Measurements from ENCODE around the gene TUG1.

The TUG1 gene

GRCh38 chr22:30947816-30948454 is 21.1 kb upstream of the TUG1 start:
- DNase-seq (ENCODE audit: low spot score), result peak; percentile 58

DNA sequence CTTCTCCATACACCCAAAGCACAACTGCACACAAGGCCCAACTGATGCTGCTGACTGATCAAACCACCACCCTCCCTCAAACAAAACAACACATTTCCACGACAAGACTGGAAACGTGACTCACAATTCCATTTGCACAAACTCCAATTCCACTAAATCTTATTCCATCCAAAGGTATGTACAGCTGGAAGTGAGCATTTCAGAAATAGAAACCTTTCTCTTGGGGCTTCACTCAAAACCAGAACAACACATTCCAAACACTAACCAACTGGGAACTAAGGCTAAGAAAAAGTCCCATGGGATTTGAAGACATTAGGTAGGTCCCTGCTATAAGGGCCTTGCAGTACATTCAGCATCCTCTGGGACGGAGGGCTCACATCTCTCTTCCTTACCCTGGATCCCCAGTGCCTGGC is 20.1 kb upstream of the TUG1 start:
- DNase-seq (ENCODE audit: low spot score), result no peak

GRCh38 chr22:30949934-30950660 is 19.0 kb upstream of the TUG1 start:
- no peak for DNase-seq (ENCODE audit: low spot score)

- DNase-seq (ENCODE audit: low spot score), result no peak
Measured at GRCh38 chr22:30953206-30953605, 15.9 kb upstream of the TUG1 start.

GRCh38 chr22:30955153-30955552 is 13.9 kb upstream of the TUG1 start:
- no peak for DNase-seq (ENCODE audit: low spot score)

DNA sequence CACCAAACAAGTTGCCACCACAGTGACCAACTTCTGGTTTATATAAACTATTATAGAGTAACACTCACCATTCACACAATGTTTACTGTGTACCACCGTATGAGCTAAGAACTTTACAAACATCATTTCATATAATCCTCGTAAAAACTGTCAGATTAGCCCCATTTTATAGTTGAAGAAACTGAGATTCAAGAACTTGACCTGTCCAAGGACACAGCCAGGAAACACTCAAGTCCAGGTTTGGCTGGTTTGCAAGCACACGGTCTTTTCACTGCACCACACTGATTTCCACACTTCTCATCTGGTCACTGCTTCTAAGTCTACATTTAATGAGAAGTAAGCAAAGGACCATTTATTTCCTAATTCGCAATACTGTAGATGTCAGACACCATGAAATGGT is 4.2 kb upstream of the TUG1 start:
- no peak for DNase-seq (ENCODE audit: low spot score)

DNA sequence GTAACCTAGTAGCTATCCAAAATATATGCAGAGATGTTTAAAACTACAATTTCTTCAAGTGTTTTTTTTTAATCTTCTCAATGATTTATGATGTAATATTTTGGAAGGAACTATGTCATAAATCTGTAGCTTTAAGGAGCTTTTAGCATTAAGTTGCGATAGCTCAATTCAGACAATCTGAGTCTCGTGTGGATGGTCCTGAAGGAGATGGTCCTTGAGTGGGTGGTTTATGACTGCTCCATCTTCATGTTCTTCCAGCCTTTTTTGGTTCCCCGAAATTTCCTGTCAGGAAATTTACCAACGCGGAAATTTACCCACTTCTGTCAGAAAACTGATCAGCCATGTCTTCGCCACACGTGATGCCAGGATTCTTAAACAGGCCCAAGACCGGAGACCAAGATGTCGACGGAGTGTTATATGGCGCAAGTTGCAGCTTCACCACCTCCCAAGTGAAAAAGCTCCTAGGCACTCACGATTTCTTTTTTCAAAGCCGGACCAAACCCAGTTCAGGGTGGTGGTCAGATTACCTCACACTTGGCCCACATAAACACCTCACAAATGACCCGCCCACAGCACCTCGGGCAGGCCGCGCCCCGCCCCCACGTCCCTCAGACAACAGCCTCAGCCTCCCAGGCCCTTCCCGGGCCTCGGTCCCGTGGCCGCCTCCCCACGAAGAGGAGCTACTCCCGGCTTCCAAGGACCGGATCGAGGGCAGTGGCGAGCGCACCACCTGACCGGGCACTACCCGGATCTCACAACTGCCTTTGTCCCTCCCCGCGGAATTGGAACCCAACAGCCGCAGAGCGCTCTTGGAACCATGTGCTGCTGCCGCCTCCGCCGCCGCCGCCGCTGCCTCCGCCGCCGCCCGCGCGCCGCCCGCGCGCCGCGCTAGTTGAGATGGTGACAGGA is 796 bp upstream of the TUG1 start, which contains the start of gene MORC2:
MORC2 (minus strand) TSS at position 760 of the 909 bp plus-strand sequence. CDS start 885 bp downstream, outside the sequence.
- no peak for DNase-seq (ENCODE audit: low spot score)

GRCh38 chr22:30969532-30970355 is 679 bp downstream of the TUG1 start:
- DNase-seq (ENCODE audit: low spot score), result peak; percentile 12

GRCh38 chr22:30970356-30970746 is 1.3 kb downstream of the TUG1 start:
- no peak for DNase-seq (ENCODE audit: low spot score)

DNA sequence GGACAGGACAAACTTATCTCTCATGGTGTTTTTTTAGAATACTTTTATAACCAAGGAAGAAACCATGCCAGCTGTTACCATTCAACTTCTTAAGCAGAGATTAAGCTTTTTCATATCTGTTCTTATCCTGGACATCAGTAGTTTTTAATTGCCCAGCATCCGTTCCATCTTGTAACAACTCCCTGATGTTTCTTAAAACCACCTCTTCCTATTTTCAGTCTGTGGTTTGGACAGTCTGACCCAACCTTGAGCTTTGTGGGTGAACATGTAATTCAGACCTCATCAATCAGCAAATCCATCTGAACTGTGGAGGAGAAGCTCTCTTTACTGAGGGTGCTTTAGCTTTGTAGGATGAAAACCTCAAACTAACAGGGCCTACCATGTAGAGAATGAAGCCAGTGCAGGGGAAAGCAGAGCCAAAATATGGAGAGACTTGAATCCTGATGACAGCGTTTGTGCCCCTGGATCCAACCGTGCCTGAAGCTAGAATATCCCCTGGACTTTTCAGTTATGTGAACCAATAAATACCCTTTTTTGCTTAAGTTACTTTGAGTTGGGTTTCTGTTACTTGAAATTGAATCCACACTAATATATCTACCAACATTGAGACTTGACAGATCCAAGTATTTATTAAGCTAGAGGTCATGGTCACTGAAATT is 9.4 kb downstream of the TUG1 start:
- DNase-seq (ENCODE audit: low spot score), result no peak

DNA sequence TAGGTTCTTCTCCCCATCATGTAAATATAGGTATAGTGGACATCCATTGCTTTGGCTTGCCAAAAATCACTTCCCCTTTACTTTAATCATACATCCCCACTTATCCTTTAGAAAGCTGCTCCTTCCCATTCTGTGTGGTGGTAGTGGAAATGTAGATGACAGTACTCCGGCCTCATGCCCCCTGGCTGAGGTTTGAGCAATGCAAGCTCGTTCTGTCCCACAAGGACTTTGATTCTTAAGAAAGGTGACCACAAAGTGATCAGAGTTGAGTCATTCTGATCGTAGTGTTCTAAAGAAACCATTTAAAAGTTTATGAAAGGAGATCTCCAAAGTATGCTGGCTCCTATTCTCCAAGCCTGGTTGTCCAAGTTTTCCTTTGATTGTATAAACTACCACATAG is 10.9 kb downstream of the TUG1 start:
- no peak for DNase-seq (ENCODE audit: low spot score)

- no peak for DNase-seq (ENCODE audit: low spot score)
Measured at GRCh38 chr22:30982512-30982911, 13.4 kb downstream of the TUG1 start.

DNA sequence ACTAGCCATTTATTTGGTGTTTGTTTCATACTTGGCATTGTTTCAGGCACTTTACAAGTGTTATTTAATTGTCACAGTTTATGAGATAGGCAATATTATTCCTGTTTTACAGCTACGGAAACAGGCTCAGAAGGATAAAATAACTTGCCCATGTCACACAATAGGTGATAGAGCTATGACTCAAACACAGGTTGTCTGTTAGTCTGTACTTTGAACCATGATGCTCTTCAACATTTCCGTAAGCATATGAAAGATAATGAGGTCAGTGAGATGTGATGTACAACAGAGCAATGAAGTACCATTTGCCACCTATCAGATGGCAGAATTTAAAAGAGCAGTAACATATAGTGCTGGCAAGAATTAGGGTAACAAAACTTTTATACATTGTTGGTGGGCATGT is 15.3 kb downstream of the TUG1 start:
- no peak for DNase-seq (ENCODE audit: low spot score)

DNA sequence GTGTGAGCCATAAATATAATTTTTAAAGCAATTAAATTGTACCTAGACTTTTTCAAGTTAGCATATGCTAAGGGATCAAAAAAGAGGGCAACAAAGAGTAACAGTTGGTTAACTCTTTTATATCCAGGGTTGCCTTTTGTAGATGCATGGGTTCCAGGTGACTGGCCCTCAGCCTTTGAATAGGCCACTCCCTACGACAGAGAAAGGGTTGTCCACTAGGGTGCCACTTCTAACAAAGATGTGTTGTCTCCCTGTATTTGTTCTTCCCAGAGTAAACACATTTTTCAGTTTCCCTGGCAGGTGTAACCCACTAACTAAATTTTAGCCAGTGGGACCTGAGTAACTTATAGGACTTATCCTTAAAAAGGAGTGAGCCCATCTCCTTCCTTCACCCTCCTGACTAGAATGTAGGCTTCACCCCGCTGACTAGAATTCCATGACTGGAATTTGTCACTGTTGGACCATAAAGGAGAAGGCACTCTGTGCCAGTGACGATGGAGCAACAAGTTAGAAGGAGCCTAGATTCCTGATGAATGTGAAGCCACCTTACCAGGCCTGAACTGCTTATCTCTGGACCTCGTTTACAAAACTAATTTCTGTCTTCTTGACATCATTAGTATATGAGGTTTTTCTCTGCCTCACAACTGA is 16.6 kb downstream of the TUG1 start:
- DNase-seq (ENCODE audit: low spot score), result no peak

GRCh38 chr22:30989474-30989873 is 20.4 kb downstream of the TUG1 start:
- no peak for DNase-seq (ENCODE audit: low spot score)

GRCh38 chr22:30990690-30991089 is 21.6 kb downstream of the TUG1 start:
- DNase-seq (ENCODE audit: low spot score), result no peak

DNA sequence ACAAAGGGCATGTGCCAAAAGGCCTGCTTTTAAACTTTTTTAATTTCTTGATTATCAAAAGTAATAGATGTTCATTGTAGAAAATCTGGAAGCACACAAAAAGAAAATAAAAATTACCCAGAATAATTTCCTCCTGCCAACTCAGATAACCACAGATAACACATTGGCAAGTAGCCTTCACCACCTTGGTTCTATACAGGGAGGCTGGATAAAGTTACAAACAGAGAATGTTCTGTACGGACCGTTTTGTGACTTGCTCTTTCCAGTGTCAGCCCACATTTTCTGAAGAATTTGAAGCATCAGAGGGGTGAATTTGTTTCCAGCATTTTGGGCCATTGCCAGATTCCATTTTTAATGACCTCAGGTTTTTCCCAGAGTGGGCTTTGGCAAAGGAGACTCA is 23.5 kb downstream of the TUG1 start:
- DNase-seq (ENCODE audit: low spot score), result no peak

DNA sequence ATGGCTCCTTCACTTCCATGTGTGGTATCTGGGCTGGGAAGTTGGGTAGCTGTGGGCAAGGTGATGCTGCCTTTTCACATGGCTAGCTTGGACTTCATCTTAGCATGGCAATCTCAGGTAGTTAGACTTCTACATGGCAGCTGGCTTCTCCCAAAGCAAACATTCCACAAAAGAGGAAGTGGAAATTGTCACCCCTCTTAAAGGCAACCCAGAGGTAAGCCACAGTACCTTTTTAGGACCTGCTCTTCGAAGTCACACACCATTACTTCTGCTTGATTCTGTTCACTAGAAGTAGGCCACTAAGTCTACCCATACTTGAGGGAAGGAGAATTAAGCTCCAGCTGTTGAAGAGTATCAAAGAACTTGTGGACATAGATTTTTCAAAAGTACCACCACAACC is 25.9 kb downstream of the TUG1 start:
- no peak for DNase-seq (ENCODE audit: low spot score)

- no peak for DNase-seq (ENCODE audit: low spot score)
Measured at GRCh38 chr22:30996462-30996861, 27.4 kb downstream of the TUG1 start.

DNA sequence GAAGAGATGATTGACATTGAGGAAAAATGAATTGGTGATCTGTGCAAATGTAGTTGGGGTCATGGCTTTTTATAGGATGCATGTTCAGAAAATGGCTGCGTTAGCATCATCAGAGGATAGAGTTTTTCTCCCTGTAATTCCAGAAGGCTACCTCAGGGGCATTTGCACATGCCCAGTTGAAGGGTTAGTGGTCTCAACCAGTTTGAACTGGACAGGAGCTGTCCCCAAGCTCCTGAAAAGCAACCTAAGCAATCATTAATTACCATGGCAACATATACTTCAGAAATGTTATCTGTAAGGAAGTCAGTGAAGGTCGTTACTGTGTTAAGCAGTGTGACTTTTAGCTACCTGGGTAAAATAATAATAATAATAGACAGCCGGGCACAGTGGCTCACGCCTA is 29.3 kb downstream of the TUG1 start:
- no peak for DNase-seq (ENCODE audit: low spot score)

All from cerebellar cortex (tissue), 1 donor.